Upper lobe of left lung (tissue), 6 donors: ENCODE measurements around the gene HCCS. TPM values are rescaled to one million over a fixed set of nuclear protein-coding genes. Genes with fewer than 3 reads are reported as not detected.
"Not testable (repeated sequence)": the region's sequence is repeated elsewhere in the genome, so short reads cannot be mapped to it uniquely, and the experiment has no call there.

ENCODE experiments used
- ATAC-seq, 2 donors: fragments of 200-7000 bp; cut with Tn5 transposase; one replicate each; pipeline ENCODE4 v1.9.1; 2022; ENCODE audit warnings: mild to moderate bottlenecking in 2 of 2, moderate library complexity in 2 of 2; ENCODE audit not compliant: low FRiP score in 2 of 2
- DNase-seq, 2 donors: peaks; one replicate each; pipeline ENCODE4 v3.0.0-alpha.2; 2019 to 2020
- H3K27ac ChIP-seq, 4 donors: fragments of 200-600 bp; sonication (generic); one replicate each; pipeline ENCODE4 v1.5.1; 2016 to 2019
- H3K27me3 ChIP-seq, 4 donors: fragments of 200-600 bp; sonication (generic); one replicate each; pipeline ENCODE4 v1.5.1; 2017 to 2019
- H3K36me3 ChIP-seq, 4 donors: fragments of 200-600 bp; sonication (generic); one replicate each; pipeline ENCODE4 v1.5.1; 2016 to 2019
- H3K4me1 ChIP-seq, 4 donors: fragments of 200-600 bp; sonication (generic); one replicate each; pipeline ENCODE4 v1.5.1; 2018 to 2019
- H3K4me3 ChIP-seq, 4 donors: fragments of 200-600 bp; sonication (generic); one replicate each; pipeline ENCODE4 v1.5.1; 2017 to 2019; ENCODE audit warnings: mild to moderate bottlenecking in 2 of 4, moderate library complexity in 1 of 4
- H3K9me3 ChIP-seq, 4 donors: fragments of 200-600 bp; sonication (generic); one replicate each; pipeline ENCODE4 v1.5.1; 2018 to 2019
- CTCF ChIP-seq, 6 experiments: fragments of 450-650 bp in 4 of 6; fragments of 200-600 bp in 2 of 6; sonication (generic) in 2 of 6; IDR thresholded peaks; one replicate each; pipeline ENCODE4 v1.5.1; 2016 to 2019; ENCODE audit warnings: antibody characterized with exemption in 6 of 6
- EP300 ChIP-seq, 4 donors: sonication (generic); formaldehyde crosslinking; IDR thresholded peaks; one replicate each; pipeline ENCODE4 v1.5.1; 2017; ENCODE audit warnings: antibody characterized with exemption in 4 of 4, control low read depth in 2 of 4
- POLR2A ChIP-seq, 4 donors: fragments of 450-650 bp; IDR thresholded peaks; one replicate each; pipeline ENCODE4 v1.5.1; 2016 to 2017; ENCODE audit warnings: antibody characterized with exemption in 4 of 4, mild to moderate bottlenecking in 2 of 4
- POLR2AphosphoS5 ChIP-seq, 2 donors: sonication (generic); formaldehyde crosslinking; IDR thresholded peaks; one replicate each; pipeline ENCODE4 v1.5.1; 2017; ENCODE audit warnings: antibody characterized with exemption in 2 of 2
- WGBS, 2 donors: methylation state at CpG; one replicate each; pipeline ENCODE4 v1.1.5; 2017 to 2018; 5-methylcytosine and 5-hydroxymethylcytosine counted together
- total RNA-seq, 6 donors: library from RNA; depleted of rRNA in 4 of 6; stranded (reverse); fragments of >200 nt in 4 of 6; gene quantifications; one replicate each; pipeline versions ENCODE4 v1.1.0 to v1.2.1, GENCODE V29; 2016 to 2021
- donor health status: DM: no; HTN: no; CAD: no; lungs with moderate emphysema.
- donor health status: DM: no; HTN: yes; CAD: no; lungs with severe emphysema.

The HCCS gene
- total RNA-seq, 6 donors from 2014 or later = 2.1 to 19.6 (median 12.2) TPM

- 88 to 89% methylated on average over 3 of the region's 3 CpGs for WGBS, 2 donors
- DNase-seq (no peak), ATAC-seq (no peak)
- Histone ChIP-seq H3K9me3 (no peaks in the 10 kb centered on the region), H3K4me3 (no peak overlapping the region), H3K27ac (no peak overlapping the region), H3K36me3 (peaks cover 5 to 73% (median 26%) of the 10 kb centered on the region in 4 donors), H3K27me3 (no peaks in the 10 kb centered on the region), H3K4me1 (peaks cover 0 to 7% (median 0%) of the 10 kb centered on the region in 4 donors)
- no peak for TF ChIP-seq EP300 (IDR thresholded peaks at IDR 0.05)
- TF ChIP-seq POLR2A (IDR thresholded peaks at IDR 0.05) = no peak
- TF ChIP-seq POLR2AphosphoS5 (IDR thresholded peaks at IDR 0.05) = no peak
- TF ChIP-seq CTCF (IDR thresholded peaks at IDR 0.05) = no peak
Observed at GRCh38 chrX:11117745-11118144, 6.6 kb downstream of the HCCS start.

- 64 to 84% methylated on average over 8 of the region's 8 CpGs for WGBS, 2 donors
- Histone ChIP-seq H3K4me1 (no peaks in the 10 kb centered on the region), H3K4me3 (no peak overlapping the region), H3K27me3 (no peaks in the 10 kb centered on the region), H3K9me3 (no peaks in the 10 kb centered on the region), H3K27ac (no peak overlapping the region), H3K36me3 (peaks cover 5 to 73% (median 26%) of the 10 kb centered on the region in 4 donors)
- ATAC-seq (no peak), DNase-seq (no peak)
- TF ChIP-seq POLR2AphosphoS5 (IDR thresholded peaks at IDR 0.05) (no peak), CTCF (IDR thresholded peaks at IDR 0.05) (no peak), POLR2A (IDR thresholded peaks at IDR 0.05) (no peak), EP300 (IDR thresholded peaks at IDR 0.05) (no peak)
Observed at GRCh38 chrX:11119313-11119943, 8.3 kb downstream of the HCCS start.

- H3K9me3 ChIP-seq, H3K4me1 ChIP-seq, H3K27ac ChIP-seq, H3K27me3 ChIP-seq, ATAC-seq, DNase-seq, H3K4me3 ChIP-seq: not testable (repeated sequence)
- peaks cover 0 to 41% (median 10%) of the 10 kb centered on the region in 4 donors for H3K36me3 ChIP-seq
- 91 to 94% methylated on average over 6 of the region's 6 CpGs for WGBS, 2 donors
Observed at GRCh38 chrX:11123087-11123486, 12.0 kb downstream of the HCCS start.

- no peak for TF ChIP-seq EP300 (IDR thresholded peaks at IDR 0.05)
- no peak for TF ChIP-seq POLR2A (IDR thresholded peaks at IDR 0.05)
- 55 to 58% methylated on average over 2 of the region's 2 CpGs for WGBS, 2 donors
- H3K36me3 ChIP-seq = peaks cover 0 to 31% (median 6%) of the 10 kb centered on the region in 4 donors
- H3K9me3 ChIP-seq = no peaks in the 10 kb centered on the region
- ATAC-seq = no peak
- no peak for DNase-seq
- no peak overlapping the region for H3K27ac ChIP-seq
- H3K4me3 ChIP-seq = no peak overlapping the region
- no peaks in the 10 kb centered on the region for H3K27me3 ChIP-seq
- H3K4me1 ChIP-seq = no peaks in the 10 kb centered on the region
Observed at GRCh38 chrX:11124112-11124511, 13.0 kb downstream of the HCCS start.

- ATAC-seq = no peak
- DNase-seq = no peak
- no peak for TF ChIP-seq POLR2A (IDR thresholded peaks at IDR 0.05)
- TF ChIP-seq EP300 (IDR thresholded peaks at IDR 0.05) = no peak
- no peak for TF ChIP-seq POLR2AphosphoS5 (IDR thresholded peaks at IDR 0.05)
- no peak for TF ChIP-seq CTCF (IDR thresholded peaks at IDR 0.05)
- H3K4me3 ChIP-seq = no peak overlapping the region
- peaks cover 0 to 22% (median 3%) of the 10 kb centered on the region in 4 donors for H3K36me3 ChIP-seq
- H3K27me3 ChIP-seq = no peaks in the 10 kb centered on the region
- WGBS, 2 donors = 71 to 92% methylated on average over 4 to 5 of the region's 5 CpGs
- H3K27ac ChIP-seq = no peak overlapping the region
- no peaks in the 10 kb centered on the region for H3K9me3 ChIP-seq
- no peaks in the 10 kb centered on the region for H3K4me1 ChIP-seq
Observed at GRCh38 chrX:11125060-11125459, 13.9 kb downstream of the HCCS start.

GRCh38 chrX:11129534-11130105 lies 18.5 kb downstream of the HCCS start:
- Histone ChIP-seq H3K27ac (no peak overlapping the region), H3K27me3 (no peaks in the 10 kb centered on the region), H3K4me3 (no peak overlapping the region), H3K4me1 (no peaks in the 10 kb centered on the region), H3K9me3 (no peaks in the 10 kb centered on the region), H3K36me3 (no peaks in the 10 kb centered on the region)
- DNase-seq = no peak
- WGBS, 2 donors = 58 to 67% methylated on average over 5 of the region's 5 CpGs
- TF ChIP-seq EP300 (IDR thresholded peaks at IDR 0.05) (no peak), POLR2A (IDR thresholded peaks at IDR 0.05) (no peak), POLR2AphosphoS5 (IDR thresholded peaks at IDR 0.05) (no peak), CTCF (IDR thresholded peaks at IDR 0.05) (no peak)
- no peak for ATAC-seq
